ENCODE data around the gene ODAM. TPM values are rescaled to one million over a fixed set of nuclear protein-coding genes. Genes with fewer than 3 reads are reported as not detected.

Gene ODAM
- not detected in 2 replicates for total RNA-seq

GRCh38 chr4:70195425-70195824 is at the start of gene ODAM:
ODAM (plus strand) TSS chr4:70195725; CDS start chr4:70196544, 819 bp downstream.

GRCh38 chr4:70153937-70154336 is 41.6 kb upstream of the ODAM start, which contains the start of gene PRR27:
PRR27 (plus strand) TSS chr4:70154237; CDS start chr4:70154376, 139 bp downstream.

GRCh38 chr4:70225824-70226223 is 30.3 kb downstream of the ODAM start, which contains the start of gene FDCSP:
FDCSP (plus strand) TSS chr4:70226124; CDS start chr4:70231195, 5,071 bp downstream.

GRCh38 chr4:70242297-70242696 is 46.8 kb downstream of the ODAM start, which contains the start of gene CSN3:
CSN3 (plus strand) TSS chr4:70242597; CDS start chr4:70244820, 2,223 bp downstream.

Other genes starting within 250 kb of the ODAM start
- not detected in 2 replicates for gene CSN2, start 230.0 kb upstream of the ODAM start, total RNA-seq
- gene STATH, start 199.8 kb upstream of the ODAM start, total RNA-seq, result not detected in 2 replicates
- not detected in 2 replicates for gene HTN3, start 167.3 kb upstream of the ODAM start, total RNA-seq
- gene HTN1, start 145.3 kb upstream of the ODAM start, total RNA-seq, result not detected in 2 replicates
- gene PRR27, start 41.5 kb upstream of the ODAM start, total RNA-seq, result not detected in 2 replicates
- gene FDCSP, start 30.4 kb downstream of the ODAM start, total RNA-seq, result not detected in 2 replicates
- not detected in 2 replicates for gene CSN3, start 46.9 kb downstream of the ODAM start, total RNA-seq
- not detected in 2 replicates for gene CABS1, start 139.3 kb downstream of the ODAM start, total RNA-seq
- gene SMR3A, start 165.0 kb downstream of the ODAM start, total RNA-seq, result not detected in 2 replicates
- not detected in 2 replicates for gene SMR3B, start 187.4 kb downstream of the ODAM start, total RNA-seq
- gene OPRPN, start 202.2 kb downstream of the ODAM start, total RNA-seq, result not detected in 2 replicates